Embryonic facial prominence (tissue), 1 donor: Measurements from ENCODE around the gene ELK4.
"Not testable (repeated sequence)": the region's sequence is repeated elsewhere in the genome, so short reads cannot be mapped to it uniquely, and the experiment has no call there.

Source experiments
- DNase-seq: peaks from one replicate; pipeline ENCODE4 v3.0.0-alpha.2; 2016; ENCODE audit errors: extremely low spot score

Gene ELK4

DNA sequence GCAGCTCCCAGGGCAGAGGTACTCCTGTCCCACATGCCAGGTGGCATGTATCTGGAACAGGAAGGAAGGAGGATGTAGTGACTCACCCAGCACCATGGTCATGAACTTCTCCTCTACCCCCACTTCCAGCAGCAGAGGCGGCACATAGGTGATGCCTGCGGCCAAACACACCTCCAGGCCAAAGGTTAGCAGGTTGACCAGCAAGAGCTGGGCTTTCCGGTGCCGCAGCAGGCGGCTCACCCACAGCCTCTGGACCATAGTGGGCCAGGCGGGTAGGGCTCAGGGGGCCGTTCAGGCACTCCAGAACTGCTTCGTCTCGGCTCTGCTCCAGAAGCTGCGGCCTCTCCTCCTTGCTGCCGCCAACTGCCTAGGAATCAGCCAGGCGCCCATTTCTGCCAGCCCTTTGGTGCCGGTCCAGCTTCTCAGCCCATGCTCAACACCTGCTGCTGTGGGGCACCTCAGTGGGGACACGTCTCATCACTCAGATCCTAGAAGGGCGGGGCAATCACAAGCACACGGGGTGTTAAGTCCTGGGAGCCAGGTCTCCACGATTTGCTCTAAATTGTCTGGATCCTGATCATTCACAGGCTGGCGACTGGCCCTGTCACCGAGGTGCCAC is 32.7 kb upstream of the ELK4 start:
- DNase-seq, result no peak

DNA sequence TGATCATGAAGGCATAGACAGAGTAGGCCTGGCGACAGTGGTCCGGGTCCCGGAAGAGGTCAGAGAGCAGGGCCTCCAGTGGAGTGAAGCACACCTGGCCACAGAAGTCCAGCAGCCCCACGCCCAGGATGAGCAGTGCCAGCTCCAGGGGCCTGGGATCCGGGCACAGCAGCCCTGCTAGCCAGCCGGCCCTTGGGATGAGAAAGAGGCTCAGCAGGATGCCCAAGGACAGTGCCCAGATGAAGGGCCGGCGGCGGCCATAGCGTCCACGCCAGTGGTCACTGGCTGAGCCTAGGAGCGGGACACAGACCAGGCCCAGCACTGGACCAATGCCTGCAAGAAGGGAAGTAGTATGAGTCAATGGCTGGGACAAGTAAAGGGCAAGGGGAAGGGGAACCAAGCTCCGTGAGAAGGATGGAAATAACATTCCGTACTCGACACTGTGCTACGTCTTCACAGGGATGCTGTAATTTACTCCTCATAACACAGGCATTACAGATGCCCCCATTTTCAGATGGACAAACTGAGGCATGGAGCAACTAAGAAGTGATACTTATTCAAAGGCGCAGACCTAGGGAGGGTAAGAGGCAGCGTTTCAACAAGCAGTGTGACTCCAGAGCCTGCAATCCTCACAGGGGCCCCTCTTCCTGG is 31.6 kb upstream of the ELK4 start:
- DNase-seq, result no peak

DNA sequence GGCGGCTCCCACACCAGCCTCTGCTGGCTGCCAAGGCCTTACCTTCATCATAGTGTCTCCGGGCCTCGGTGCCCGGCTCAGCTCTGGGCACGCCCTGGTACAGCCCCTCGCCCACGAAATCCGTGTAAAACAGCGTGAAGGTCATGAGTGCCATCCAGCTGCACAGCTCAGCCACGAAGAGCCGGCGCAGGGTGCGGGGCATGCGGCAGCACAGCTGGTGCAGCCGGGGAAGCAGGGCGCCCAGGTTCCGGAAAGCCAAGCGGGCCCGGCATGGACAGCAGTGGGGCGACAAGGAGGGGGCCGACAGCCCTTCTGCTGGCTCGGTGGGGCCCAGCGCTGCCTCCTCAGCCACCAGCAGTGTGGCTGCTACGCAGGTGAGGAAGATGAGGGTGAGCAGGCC is 31.0 kb upstream of the ELK4 start:
- DNase-seq, result no peak

DNA sequence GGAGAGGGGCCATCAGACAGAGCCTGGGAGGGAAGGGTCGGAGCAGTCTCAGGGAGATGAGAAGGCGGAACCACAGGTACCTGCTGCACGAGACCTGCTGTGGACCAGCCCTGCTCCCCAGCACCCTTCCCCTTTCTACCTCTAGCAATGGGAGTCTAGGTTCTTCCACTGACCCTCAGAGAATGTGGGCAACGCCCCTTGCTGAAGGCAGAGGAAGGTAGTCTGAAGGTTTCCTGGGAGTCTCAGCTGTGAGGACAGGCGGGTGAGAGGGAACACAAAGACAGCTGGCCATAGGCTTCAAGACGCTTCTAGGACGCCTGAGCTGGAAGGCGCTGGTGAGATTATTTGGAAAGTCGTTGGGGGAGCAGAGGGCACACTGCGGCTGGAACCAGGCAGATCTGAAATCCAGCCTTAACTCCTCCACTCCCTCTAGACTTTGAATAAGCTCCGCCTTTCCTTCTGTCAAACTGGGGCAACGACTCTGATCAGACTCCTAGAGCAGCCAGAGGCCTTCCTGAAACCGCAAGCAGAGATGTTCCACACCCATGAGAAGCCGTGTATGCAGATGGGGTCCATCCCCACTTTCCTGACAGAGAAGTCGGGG is 30.4 kb upstream of the ELK4 start:
- DNase-seq, result no peak

DNA sequence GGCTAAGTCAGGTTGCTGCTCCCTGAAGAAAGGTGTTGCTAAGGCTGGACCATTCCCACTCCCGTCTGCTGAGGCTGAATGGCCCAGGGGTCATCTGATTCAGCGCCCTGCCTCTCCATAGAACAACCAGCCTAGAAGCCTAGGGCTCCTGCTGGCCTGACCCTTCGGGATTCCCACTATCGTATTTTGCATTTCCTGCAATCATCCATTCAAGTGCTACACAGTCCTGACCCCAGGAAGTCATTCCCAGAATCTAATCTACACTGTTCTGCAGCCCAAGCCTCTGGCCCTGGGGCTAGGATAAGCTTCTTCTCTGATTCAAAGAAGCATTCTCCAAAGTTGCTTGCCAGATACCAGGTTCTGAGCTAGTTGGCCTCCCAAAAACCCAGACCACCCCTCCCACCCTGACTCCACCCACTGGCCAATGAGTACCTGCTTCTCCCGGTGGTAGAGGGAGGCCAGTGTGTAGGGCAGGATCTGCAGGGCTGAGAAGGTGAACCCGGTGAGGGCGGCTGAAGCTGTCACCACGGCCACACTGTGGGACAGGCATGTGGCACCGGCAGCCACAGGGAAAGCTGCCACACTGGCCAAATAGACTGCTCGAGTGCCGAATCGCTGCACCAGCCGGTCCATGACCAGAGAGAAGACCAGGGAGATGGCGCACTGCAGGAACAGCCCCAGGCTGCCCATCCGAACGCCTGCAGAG is 29.8 kb upstream of the ELK4 start:
- DNase-seq, result no peak

DNA sequence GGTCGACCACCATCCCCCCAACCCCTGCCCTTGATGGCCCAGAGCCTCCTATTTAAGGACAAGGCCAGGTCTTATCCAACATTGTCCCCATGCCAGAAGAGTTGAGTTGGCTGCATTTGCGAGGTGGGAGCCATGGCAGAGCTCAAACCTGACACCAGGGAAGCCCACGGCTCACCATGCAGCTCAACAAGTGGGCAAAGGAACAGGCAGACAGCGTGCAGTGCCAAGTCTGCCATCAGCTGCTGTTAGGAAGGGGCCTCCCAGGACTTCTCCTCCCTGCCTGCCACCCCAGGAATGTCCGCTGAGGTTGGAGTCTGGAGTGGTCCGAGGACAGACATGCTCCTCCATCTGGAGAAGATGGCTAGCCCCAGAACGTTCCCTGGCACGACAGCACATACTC is 28.6 kb upstream of the ELK4 start:
- no peak for DNase-seq

DNA sequence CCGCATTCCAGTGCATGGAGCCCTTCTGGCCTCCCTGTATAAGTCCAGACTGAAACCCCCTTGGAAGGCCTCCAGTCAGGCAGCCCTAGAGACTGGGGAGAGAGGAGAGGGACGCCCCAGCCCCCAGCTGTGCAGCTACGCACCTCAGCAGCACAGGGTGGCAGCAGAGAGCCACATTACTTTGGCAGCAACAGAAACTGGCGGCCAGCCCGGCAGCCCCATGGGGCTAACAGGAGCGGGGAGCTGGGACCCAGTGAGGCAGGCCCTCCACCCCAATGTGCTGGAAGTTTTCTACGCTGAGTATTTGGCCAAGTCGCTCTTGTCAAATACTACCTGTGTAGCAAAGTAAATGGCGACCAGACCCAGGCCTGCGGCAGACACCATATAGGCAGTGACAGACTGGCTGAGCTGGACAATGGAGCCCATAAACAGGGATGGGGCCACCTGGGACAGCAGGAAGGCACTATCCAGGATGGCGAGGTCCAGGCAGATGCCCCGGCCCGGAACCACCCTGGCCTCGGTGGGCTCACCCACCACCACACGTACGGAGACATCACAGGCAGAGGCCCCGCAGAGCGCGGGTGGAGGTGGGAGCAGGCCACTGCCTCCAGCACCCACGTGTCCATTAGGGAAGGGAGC is 27.3 kb upstream of the ELK4 start:
- no peak for DNase-seq

DNA sequence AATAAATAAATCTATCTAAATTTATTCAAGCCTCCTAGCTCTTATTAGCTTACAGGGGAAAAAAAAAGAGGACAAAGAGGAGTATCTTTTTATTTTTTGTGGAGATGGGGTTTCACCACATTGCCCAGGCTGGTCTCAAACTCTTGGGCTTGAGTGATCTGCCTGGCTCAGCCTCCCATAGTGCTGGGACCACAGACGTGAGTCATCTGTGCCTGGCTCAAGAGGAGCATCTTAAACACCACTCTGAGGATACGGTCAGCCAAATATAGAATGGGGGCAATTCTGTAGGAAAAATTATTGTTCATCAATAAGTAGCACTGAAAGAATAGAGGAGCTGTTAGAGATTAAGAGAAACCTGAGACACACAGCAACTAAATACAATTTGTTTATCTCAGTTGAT is 24.4 kb upstream of the ELK4 start:
- no peak for DNase-seq

DNA sequence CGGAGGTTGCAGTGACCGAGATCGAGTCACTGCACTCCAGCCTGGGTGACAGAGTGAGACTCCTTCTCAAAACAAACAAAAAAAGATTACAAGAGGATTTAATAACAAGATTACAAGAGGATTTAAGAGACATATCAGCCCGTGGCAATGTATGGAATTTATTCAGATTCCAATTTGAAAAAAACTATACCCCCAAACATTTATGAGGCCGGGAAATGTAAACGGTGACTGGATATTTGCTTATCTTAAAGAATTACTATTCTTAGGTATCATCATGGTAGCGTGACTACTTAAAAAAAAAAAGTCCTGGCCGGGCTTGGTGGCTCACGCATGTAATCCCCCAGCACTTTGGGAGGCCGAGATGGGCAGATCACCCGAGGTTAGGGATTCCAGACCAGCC is 21.2 kb upstream of the ELK4 start:
- DNase-seq, result no peak

DNA sequence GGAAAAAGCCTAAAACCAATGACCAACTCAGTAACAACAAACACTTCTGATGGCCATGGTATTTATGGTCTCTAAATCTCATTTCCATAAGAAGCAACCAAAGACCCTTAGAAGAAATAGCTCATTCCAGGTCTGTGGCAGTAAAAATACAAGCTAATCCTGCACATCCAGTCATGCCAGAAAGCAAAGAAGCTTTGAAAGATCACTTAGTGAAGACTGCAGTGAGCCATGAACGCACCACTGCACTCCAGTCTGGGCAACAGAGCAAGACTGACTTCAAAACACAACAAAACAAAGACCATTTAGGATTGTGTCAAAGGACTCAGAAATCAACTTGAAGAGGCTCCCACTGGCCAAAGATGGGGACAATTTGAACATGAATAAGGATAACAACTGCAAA is 18.4 kb upstream of the ELK4 start:
- no peak for DNase-seq

DNA sequence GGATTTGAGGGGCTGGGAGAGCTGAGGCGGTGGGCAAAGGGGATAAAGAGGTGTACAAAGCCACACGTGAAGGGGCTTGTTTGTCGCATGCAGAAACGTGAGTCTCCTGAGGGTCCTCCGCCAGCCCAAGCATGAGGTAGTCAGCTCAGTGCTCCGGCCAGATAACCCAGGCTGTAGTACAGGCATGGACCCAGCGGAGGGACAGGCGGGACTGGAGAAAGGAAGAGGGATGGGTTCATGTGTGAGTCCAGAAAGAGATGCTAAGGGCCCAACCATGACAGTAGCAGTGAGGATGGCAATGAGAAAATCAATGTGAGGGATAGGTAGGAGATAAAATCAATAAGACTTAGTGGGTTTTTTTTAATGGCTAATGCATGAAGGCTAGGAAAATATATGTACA is 13.7 kb upstream of the ELK4 start:
- DNase-seq, result no peak

DNA sequence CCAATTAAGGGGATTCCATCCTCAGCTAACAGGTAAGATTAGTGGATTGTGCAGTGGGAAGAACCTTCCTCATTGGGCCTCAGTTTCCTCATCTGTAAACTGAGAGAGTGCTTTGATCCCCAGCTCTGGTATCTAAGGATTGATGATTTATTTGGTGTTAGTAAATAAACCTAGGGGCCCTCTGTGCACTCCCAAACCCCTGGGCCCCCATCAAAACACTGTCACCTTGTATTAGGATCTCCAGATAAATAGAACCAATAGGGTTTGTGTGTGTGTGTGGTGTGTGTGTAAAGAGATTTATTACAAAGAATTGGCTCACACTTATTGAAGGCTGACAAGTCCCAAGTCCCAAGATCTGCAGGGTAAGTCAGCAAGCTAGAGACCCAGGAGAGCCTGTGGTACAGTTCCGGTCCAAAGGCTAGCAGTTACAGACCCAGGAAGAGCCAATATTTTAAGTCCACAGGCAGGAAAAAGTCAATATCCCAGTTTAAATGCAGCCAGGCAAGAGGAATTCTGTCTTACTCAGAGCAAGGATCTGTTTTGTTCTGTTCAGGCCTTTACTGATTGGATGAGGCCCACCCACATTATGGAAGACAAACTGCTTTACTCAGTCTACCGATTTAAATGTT is 11.0 kb upstream of the ELK4 start:
- no peak for DNase-seq

DNA sequence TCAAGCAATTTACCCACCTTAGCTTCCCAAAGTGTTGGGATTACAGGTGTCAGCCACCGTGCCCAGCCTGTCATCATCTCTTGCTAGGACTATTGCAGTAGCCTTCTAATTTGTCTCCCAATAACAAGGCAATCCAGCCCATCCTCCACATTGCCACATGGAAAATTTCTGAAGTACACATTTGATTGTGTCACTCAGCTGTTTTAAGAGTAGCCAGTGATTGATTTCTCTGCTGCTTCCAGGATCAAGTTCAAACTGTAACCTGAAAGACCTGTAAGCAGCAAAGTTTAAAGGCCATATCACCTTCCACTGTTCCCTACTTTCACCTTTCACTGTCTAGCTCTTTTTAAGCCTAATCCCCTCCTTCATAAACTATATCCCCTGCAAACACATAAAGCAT is 7.8 kb upstream of the ELK4 start:
- no peak for DNase-seq

DNA sequence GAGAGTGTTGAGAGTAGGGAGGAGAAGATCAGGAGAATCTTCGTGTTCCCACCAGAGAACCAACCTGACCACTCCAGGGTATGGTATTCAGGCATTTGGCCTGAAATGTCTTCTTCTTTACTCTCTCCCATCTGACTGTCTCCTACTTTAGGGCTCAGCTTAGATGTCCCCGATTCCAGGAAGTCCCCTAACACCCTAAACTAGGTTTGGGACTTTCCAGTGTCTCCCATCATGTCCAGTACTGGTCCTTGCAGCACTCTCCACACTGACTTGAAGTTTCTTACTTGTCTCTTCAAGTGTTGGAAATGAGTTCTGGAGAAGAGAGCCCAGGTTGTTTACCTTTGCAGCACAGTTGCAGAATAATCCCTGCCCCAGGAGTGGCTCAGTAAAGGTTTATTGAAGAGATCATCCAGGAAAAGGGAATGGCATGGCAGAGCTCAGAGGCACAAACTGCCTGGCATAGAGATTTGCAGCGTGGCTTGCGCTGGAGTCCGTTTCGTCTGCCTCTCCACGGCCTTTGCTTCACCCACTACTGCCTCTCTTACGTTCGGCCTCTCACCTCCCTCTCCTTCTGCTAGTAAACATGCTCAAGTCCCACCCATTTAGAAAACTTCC is 6.2 kb upstream of the ELK4 start:
- DNase-seq, result no peak

DNA sequence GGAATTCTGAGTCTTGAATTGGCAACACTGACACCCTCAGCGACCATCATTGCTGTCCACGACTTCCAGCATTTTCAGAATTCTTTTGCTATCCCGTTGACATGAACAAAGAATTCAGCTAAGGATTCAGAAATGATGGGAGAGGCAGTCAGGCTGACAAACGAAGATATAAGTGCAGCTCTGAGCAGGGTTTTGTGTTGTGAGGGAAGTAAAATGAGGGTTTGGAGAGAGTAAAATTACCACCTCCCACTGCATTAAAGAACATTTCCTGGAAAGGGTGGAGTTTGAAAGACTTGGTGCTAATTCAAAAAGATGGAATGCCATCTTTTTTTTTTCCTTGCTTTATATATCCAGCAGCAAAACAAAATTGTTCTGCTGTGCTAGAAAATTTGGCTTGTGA is 4.9 kb upstream of the ELK4 start:
- no peak for DNase-seq

DNA sequence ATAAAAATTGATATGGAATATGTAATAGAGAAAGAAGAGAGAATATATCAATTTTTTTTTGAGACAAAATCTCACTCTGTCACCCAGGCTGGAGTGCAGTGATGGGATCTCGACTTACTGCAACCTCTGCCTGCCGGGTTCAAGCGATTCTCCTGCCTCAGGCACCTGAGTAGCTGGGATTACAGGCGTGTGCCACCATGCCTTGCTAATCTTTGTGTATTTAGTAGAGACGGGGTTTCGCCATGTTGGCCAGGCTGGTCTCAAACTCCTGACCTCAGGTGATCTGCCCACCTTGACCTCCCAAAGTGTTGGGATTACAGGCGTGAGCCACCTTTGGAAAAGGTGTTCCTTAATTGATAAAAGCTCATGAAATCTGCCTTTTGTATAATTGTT is 4.3 kb upstream of the ELK4 start:
- not testable (repeated sequence) for DNase-seq

DNA sequence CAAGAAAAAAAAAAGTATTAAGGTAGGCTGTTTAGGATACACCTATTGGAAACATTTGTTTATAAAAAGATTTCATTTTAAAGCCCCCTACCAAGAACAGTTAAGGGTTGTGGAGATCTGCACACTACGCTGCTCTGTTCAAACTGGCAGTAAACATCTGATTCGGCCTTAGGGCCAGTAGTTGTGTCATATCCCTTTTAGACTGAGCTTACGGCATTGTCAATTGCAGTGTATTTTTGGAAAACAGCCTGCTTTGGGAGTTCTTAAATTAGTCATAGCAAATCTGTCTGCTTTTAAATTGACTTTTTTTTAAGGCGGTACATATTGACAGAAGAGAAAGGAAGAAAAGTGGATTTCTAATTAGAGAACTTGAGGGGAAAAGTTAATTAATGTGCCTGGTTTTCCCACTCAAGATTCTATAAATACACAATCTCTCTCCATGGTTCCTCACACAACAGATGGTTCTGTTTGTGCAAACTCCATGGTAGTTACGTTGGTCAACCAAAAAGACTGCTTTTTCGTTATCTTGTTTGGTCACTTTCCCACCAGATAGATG is 1.7 kb upstream of the ELK4 start:
- DNase-seq, result no peak

DNA sequence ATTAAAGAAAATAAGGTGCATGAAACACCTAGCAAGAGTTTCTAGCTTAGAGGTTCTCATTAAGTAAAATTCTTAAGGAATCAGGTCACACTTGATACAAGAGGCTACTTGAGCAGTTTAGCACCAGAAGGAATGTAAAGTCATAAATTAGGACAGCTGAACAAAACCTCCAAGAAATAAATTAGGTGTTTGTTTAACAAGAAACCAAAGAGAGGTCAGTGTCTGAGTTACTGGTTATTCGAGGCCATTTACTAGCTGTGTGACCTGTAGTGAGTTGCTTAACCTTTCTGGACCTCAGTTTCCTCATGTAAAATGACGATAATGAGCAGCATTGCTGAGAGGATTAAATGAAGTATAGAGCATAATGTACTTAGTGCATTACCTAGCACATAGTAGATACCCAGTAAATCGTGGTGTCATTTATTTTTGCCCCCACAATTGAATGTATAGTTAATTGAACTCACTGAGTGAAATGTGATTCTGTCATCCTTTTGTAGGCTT is 908 bp upstream of the ELK4 start:
- DNase-seq, result no peak

DNA sequence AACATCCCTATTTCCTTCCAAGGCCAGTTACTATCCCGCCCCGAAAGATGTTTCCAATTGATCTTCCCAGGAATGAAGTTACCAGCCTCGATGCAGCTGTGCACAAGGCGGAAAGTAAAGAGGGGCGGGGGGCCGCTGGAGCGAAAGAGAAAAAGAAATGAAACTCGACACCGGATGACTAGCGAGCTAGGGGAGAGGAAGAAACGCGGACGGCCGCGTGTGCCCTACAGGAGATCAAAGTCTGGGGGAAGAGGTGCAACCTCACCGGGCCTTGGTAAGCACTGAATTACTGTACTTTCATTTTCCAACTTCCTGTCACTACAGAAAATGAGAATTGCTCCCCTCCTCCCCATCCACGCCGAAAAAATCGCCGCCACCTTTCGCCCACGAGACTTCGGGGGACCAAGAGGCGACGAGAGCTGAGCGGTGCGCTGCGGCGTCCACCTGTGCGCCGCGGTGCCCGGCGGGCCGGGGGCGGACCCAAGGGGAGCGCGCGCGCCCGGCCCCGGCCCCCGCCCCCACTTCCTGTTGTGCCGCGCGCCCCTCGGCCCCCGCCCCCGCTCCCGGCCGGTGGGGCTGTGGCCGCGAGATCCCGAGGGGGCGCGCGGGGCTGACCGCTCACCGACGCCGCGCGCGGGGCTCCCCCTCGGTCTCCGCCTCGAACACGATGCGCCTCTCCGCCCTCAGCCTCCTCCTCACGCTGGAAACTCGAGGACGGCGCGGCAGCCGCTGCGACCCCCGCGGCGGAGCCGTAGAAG is 622 bp downstream of the ELK4 start:
- peak; percentile 84 for DNase-seq

DNA sequence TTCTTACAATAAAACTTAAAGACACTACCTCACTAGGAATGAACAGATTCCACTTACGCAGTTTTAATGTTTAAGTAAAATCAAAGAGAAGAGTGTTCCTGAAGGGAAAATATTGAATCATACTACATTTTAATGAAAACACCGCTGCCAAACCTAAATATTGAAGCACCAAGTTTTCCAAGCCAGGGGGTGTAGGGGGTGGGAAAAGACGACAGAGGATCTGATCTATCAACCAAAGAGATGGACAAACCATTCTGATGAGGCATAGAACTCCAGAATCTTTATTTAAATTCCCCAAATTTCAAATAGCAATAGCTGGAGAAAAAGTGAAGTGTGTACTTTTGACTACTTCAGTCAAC is 1.2 kb downstream of the ELK4 start:
- no peak for DNase-seq
